RWPE2 (cell line): ENCODE data around the gene C2CD3.

Experiments used
- ATAC-seq: fragments of 200-7000 bp; cut with Tn5 transposase; 3 replicates; pipeline ENCODE4 v1.9.1; 2021; ENCODE audit warnings: low read depth
- DNase-seq: peaks from one replicate; pipeline ENCODE4 v3.0.0-alpha.2; 2020; ENCODE audit warnings: low spot score
- H3K27ac ChIP-seq: fragments of 450-650 bp; 2 replicates; pipeline ENCODE4 v1.5.1; 2017; ENCODE audit warnings: mild to moderate bottlenecking; ENCODE audit not compliant: poor library complexity, severe bottlenecking
- H3K27me3 ChIP-seq: fragments of 250-450 bp; sonication (Bioruptor Pico); 2 replicates; pipeline ENCODE4 v1.5.1; 2021; ENCODE audit warnings: mild to moderate bottlenecking, moderate library complexity; ENCODE audit not compliant: insufficient read depth, poor library complexity, severe bottlenecking
- H3K36me3 ChIP-seq: fragments of 250-450 bp; sonication (Bioruptor Pico); 2 replicates; pipeline ENCODE4 v1.5.1; 2020; ENCODE audit warnings: low read depth, mild to moderate bottlenecking, moderate library complexity
- H3K4me1 ChIP-seq: fragments of 250-450 bp; sonication (Bioruptor Pico); 2 replicates; pipeline ENCODE4 v1.5.1; 2021; ENCODE audit warnings: mild to moderate bottlenecking, moderate library complexity; ENCODE audit not compliant: insufficient read depth, poor library complexity, severe bottlenecking
- H3K4me3 ChIP-seq: fragments of 250-450 bp; sonication (Bioruptor Pico); 2 replicates; pipeline ENCODE4 v1.5.1; 2021; ENCODE audit warnings: mild to moderate bottlenecking, moderate library complexity; ENCODE audit not compliant: severe bottlenecking
- H3K9me3 ChIP-seq: fragments of 250-450 bp; sonication (Bioruptor Pico); 2 replicates; pipeline ENCODE4 v1.5.1; 2021; ENCODE audit warnings: mild to moderate bottlenecking, moderate library complexity; ENCODE audit not compliant: severe bottlenecking
- CTCF ChIP-seq: fragments of 450-650 bp; IDR thresholded peaks from one replicate; pipeline ENCODE4 v1.5.1; 2017; ENCODE audit warnings: mild to moderate bottlenecking, moderate library complexity; ENCODE audit not compliant: poor library complexity, severe bottlenecking

The C2CD3 gene

GRCh38 chr11:74001822-74002286 is 168.9 kb downstream of the C2CD3 start:
- Histone ChIP-seq H3K9me3 (no peaks in the 10 kb centered on the region), H3K27ac (no peak overlapping the region), H3K36me3 (no peaks in the 10 kb centered on the region), H3K4me3 (no peak overlapping the region), H3K4me1 (no peaks in the 10 kb centered on the region), H3K27me3 (no peaks in the 10 kb centered on the region)
- DNase-seq (no peak), ATAC-seq (no peak)
- no peak for TF ChIP-seq CTCF

- Histone ChIP-seq H3K4me1 (no peaks in the 10 kb centered on the region), H3K27me3 (no peaks in the 10 kb centered on the region), H3K9me3 (no peaks in the 10 kb centered on the region), H3K36me3 (no peaks in the 10 kb centered on the region), H3K27ac (no peak overlapping the region), H3K4me3 (no peak overlapping the region)
- ATAC-seq: no peak
- no peak for TF ChIP-seq CTCF
- no peak for DNase-seq
Observed at GRCh38 chr11:74000307-74001133, 170.3 kb downstream of the C2CD3 start.

GRCh38 chr11:73999581-74000306 is 171.1 kb downstream of the C2CD3 start:
- DNase-seq (no peak), ATAC-seq (no peak)
- TF ChIP-seq CTCF: no peak
- Histone ChIP-seq H3K4me3 (no peak overlapping the region), H3K27ac (no peak overlapping the region), H3K4me1 (no peaks in the 10 kb centered on the region), H3K9me3 (no peaks in the 10 kb centered on the region), H3K36me3 (no peaks in the 10 kb centered on the region), H3K27me3 (no peaks in the 10 kb centered on the region)

GRCh38 chr11:73998846-73999575 is 171.8 kb downstream of the C2CD3 start:
- DNase-seq: no peak
- no peak for TF ChIP-seq CTCF
- no peak overlapping the region for H3K27ac ChIP-seq

More at GRCh38 chr11:73998846-73999575, 171.8 kb downstream of the C2CD3 start:
- H3K4me3 ChIP-seq: no peak overlapping the region
- no peaks in the 10 kb centered on the region for H3K27me3 ChIP-seq
- no peaks in the 10 kb centered on the region for H3K9me3 ChIP-seq
- no peaks in the 10 kb centered on the region for H3K4me1 ChIP-seq
- no peak for ATAC-seq
- no peaks in the 10 kb centered on the region for H3K36me3 ChIP-seq
